Measurements from ENCODE around the gene KCMF1. TPM values are rescaled to one million over a fixed set of nuclear protein-coding genes. Genes with fewer than 3 reads are reported as not detected.
A peak's percentile ranks its signal among the peaks of the same experiment; 100 is the strongest.

Gene KCMF1
- total and polyA plus RNA-seq, 4 donors: 10.5 to 45.4 (median 23.1) TPM

DNA sequence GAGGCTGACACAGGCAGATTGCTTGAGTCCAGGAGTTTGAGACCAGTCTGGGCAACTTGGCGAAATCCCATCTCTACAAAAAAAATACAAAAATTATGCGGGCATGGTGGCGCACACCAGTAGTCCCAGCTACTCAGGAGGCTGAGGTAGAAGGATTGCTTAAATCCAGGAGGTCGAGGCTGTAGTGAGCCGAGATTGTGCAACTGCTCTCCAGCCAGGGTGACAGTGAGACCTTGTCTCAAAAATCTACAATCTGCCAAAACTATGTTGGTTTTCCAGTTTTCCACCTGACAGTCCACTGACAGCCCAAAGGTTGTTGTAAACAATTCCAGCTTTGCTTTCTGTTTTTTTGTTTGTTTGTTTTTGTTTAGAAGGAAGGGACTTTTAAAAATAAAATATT lies 51.3 kb downstream of the KCMF1 start:
- no peak overlapping the region for H3K4me3 ChIP-seq (ENCODE audit: low read depth in 1 of 3, low read length in 3 of 3)
- H3K27ac ChIP-seq (ENCODE audit: low read depth in 1 of 2, low read length in 2 of 2): no peak overlapping the region
- peaks cover 0 to 3% (median 0%) of the 10 kb centered on the region in 4 donors for H3K4me1 ChIP-seq (ENCODE audit: control insufficient read depth in 4 of 4, insufficient read depth in 4 of 4, low read length in 3 of 4)
- 77% methylated on average over 5 of the region's 5 CpGs for WGBS
- no peaks in the 10 kb centered on the region for H3K9me3 ChIP-seq (ENCODE audit: control insufficient read depth in 4 of 4, low read length in 3 of 4)
- H3K9ac ChIP-seq (ENCODE audit: low read depth in 1 of 2, low read length in 2 of 2): no peak overlapping the region
- DNase-seq (ENCODE audit: low spot score): no peak
- H3K27me3 ChIP-seq (ENCODE audit: control insufficient read depth in 4 of 4, insufficient read depth in 4 of 4, low read length in 3 of 4): no peaks in the 10 kb centered on the region
- H3K36me3 ChIP-seq (ENCODE audit: control insufficient read depth in 4 of 4, insufficient read depth in 3 of 4, low read depth in 1 of 4, low read length in 3 of 4): no peaks in the 10 kb centered on the region
- TF ChIP-seq FOXA2 (IDR thresholded peaks at IDR 0.05): no peak
- no peak for TF ChIP-seq YY1 (IDR thresholded peaks at IDR 0.05)
- no peak for TF ChIP-seq SP1 (IDR thresholded peaks at IDR 0.05)
- TF ChIP-seq NR2F2 (IDR thresholded peaks at IDR 0.05): no peak
- TF ChIP-seq, protein P1, sequence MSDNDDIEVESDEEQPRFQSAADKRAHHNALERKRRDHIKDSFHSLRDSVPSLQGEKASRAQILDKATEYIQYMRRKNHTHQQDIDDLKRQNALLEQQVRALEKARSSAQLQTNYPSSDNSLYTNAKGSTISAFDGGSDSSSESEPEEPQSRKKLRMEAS (IDR thresholded peaks at IDR 0.05): no peak
- TF ChIP-seq FOXA1 (IDR thresholded peaks at IDR 0.05): no peak
- no peak for TF ChIP-seq TAF1 (conservative IDR thresholded peaks at IDR 0.05)
- TF ChIP-seq JUND (IDR thresholded peaks at IDR 0.05): no peak
- TF ChIP-seq, protein P2, sequence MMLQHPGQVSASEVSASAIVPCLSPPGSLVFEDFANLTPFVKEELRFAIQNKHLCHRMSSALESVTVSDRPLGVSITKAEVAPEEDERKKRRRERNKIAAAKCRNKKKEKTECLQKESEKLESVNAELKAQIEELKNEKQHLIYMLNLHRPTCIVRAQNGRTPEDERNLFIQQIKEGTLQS (IDR thresholded peaks at IDR 0.05): no peak

DNA sequence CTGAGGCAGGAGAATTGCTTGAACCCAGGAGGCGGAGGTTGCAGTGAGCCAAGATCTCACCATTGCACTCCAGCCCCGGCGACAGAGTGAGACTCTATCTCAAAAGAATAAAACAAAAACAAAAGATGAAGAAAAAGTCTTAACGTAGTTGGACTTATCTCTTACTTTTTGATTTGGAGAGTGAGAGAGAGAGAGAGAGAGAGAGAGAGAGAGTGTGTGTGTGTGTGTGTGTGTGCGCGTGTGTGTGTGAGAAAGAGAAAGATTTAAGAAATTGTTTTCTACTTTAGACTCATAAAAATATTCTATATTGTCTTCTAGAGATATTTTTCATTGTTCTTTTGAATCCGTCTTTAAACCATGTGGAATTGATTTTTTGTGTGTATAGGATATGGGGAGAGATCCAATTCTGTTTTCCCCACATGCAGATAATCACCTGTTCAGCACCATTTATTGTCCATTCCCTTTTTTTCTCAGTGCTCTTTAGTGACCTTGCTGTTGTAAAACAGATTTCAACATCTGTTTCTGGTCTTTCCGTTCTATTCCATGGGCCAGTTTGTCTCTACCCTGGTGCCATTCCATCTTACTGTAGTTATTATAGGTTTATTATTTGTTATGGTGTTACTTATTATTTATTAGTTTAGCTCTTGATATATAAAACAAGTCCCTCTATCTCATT lies 53.5 kb downstream of the KCMF1 start:
- Histone ChIP-seq H3K4me1 (ENCODE audit: control insufficient read depth in 4 of 4, insufficient read depth in 4 of 4, low read length in 3 of 4) (peaks cover 0 to 2% (median 0%) of the 10 kb centered on the region in 4 donors), H3K4me3 (ENCODE audit: low read depth in 1 of 3, low read length in 3 of 3) (no peak overlapping the region), H3K27me3 (ENCODE audit: control insufficient read depth in 4 of 4, insufficient read depth in 4 of 4, low read length in 3 of 4) (no peaks in the 10 kb centered on the region), H3K9me3 (ENCODE audit: control insufficient read depth in 4 of 4, low read length in 3 of 4) (no peaks in the 10 kb centered on the region), H3K9ac (ENCODE audit: low read depth in 1 of 2, low read length in 2 of 2) (no peak overlapping the region), H3K36me3 (ENCODE audit: control insufficient read depth in 4 of 4, insufficient read depth in 3 of 4, low read depth in 1 of 4, low read length in 3 of 4) (peaks cover 3 to 9% (median 7%) of the 10 kb centered on the region in 4 donors), H3K27ac (ENCODE audit: low read depth in 1 of 2, low read length in 2 of 2) (no peak overlapping the region)
- TF ChIP-seq, protein P3, sequence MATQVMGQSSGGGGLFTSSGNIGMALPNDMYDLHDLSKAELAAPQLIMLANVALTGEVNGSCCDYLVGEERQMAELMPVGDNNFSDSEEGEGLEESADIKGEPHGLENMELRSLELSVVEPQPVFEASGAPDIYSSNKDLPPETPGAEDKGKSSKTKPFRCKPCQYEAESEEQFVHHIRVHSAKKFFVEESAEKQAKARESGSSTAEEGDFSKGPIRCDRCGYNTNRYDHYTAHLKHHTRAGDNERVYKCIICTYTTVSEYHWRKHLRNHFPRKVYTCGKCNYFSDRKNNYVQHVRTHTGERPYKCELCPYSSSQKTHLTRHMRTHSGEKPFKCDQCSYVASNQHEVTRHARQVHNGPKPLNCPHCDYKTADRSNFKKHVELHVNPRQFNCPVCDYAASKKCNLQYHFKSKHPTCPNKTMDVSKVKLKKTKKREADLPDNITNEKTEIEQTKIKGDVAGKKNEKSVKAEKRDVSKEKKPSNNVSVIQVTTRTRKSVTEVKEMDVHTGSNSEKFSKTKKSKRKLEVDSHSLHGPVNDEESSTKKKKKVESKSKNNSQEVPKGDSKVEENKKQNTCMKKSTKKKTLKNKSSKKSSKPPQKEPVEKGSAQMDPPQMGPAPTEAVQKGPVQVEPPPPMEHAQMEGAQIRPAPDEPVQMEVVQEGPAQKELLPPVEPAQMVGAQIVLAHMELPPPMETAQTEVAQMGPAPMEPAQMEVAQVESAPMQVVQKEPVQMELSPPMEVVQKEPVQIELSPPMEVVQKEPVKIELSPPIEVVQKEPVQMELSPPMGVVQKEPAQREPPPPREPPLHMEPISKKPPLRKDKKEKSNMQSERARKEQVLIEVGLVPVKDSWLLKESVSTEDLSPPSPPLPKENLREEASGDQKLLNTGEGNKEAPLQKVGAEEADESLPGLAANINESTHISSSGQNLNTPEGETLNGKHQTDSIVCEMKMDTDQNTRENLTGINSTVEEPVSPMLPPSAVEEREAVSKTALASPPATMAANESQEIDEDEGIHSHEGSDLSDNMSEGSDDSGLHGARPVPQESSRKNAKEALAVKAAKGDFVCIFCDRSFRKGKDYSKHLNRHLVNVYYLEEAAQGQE (IDR thresholded peaks at IDR 0.05): peak; percentile 77
- TF ChIP-seq SP1 (IDR thresholded peaks at IDR 0.05): no peak
- 87% methylated on average over 8 of the region's 8 CpGs for WGBS
- DNase-seq (ENCODE audit: low spot score): no peak

DNA sequence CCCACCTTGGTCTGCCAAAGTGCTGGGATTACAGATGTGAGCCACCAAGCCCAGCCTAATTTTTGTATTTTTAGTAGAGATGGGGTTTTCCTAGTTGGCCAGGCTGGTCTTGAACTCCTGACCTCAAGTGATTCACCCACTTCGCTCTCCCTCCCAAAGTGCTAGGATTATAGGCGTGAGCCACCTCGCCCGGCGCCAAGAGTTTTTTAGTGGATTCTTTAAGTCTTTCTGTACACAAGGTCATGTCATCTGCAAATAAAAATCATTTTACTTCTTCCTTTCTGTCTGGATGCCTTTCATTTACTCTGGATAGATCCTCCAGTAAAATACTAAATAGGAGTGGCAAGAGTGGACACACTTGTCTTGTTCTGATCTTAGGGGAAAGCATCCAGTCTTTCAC lies 61.7 kb downstream of the KCMF1 start:
- peaks cover 17 to 28% (median 22%) of the 10 kb centered on the region in 4 donors for H3K36me3 ChIP-seq (ENCODE audit: control insufficient read depth in 4 of 4, insufficient read depth in 3 of 4, low read depth in 1 of 4, low read length in 3 of 4)
- 98% methylated on average over 5 of the region's 5 CpGs for WGBS
- DNase-seq (ENCODE audit: low spot score): no peak
- H3K9me3 ChIP-seq (ENCODE audit: control insufficient read depth in 4 of 4, low read length in 3 of 4): no peaks in the 10 kb centered on the region
- H3K27me3 ChIP-seq (ENCODE audit: control insufficient read depth in 4 of 4, insufficient read depth in 4 of 4, low read length in 3 of 4): no peaks in the 10 kb centered on the region
- no peak overlapping the region for H3K27ac ChIP-seq (ENCODE audit: low read depth in 1 of 2, low read length in 2 of 2)
- no peak overlapping the region for H3K9ac ChIP-seq (ENCODE audit: low read depth in 1 of 2, low read length in 2 of 2)
- TF ChIP-seq FOXA1 (IDR thresholded peaks at IDR 0.05): no peak
- TF ChIP-seq, protein P4, sequence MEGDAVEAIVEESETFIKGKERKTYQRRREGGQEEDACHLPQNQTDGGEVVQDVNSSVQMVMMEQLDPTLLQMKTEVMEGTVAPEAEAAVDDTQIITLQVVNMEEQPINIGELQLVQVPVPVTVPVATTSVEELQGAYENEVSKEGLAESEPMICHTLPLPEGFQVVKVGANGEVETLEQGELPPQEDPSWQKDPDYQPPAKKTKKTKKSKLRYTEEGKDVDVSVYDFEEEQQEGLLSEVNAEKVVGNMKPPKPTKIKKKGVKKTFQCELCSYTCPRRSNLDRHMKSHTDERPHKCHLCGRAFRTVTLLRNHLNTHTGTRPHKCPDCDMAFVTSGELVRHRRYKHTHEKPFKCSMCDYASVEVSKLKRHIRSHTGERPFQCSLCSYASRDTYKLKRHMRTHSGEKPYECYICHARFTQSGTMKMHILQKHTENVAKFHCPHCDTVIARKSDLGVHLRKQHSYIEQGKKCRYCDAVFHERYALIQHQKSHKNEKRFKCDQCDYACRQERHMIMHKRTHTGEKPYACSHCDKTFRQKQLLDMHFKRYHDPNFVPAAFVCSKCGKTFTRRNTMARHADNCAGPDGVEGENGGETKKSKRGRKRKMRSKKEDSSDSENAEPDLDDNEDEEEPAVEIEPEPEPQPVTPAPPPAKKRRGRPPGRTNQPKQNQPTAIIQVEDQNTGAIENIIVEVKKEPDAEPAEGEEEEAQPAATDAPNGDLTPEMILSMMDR (IDR thresholded peaks at IDR 0.05; ENCODE audit: low read depth, low read length, missing input control): no peak
- TF ChIP-seq, protein P3 (IDR thresholded peaks at IDR 0.05): no peak
- TF ChIP-seq RXRA (IDR thresholded peaks at IDR 0.05): no peak
- H3K4me3 ChIP-seq (ENCODE audit: low read depth in 1 of 3, low read length in 3 of 3): no peak overlapping the region
- peaks cover 0 to 6% (median 3%) of the 10 kb centered on the region in 4 donors for H3K4me1 ChIP-seq (ENCODE audit: control insufficient read depth in 4 of 4, insufficient read depth in 4 of 4, low read length in 3 of 4)
